ENCODE measurements around the gene ADA. TPM values are rescaled to one million over a fixed set of nuclear protein-coding genes. Genes with fewer than 3 reads are reported as not detected.

ADA gene
- total RNA-seq, 6 donors from 2014 or later = 5.0 to 9.4 (median 7.2) TPM

GRCh38 chr20:44662261-44662660 lies 10.8 kb upstream of the ADA start:
- no peak for TF ChIP-seq POLR2A (IDR thresholded peaks at IDR 0.05)
- TF ChIP-seq POLR2AphosphoS5 (IDR thresholded peaks at IDR 0.05) = no peak
- TF ChIP-seq, protein P1, sequence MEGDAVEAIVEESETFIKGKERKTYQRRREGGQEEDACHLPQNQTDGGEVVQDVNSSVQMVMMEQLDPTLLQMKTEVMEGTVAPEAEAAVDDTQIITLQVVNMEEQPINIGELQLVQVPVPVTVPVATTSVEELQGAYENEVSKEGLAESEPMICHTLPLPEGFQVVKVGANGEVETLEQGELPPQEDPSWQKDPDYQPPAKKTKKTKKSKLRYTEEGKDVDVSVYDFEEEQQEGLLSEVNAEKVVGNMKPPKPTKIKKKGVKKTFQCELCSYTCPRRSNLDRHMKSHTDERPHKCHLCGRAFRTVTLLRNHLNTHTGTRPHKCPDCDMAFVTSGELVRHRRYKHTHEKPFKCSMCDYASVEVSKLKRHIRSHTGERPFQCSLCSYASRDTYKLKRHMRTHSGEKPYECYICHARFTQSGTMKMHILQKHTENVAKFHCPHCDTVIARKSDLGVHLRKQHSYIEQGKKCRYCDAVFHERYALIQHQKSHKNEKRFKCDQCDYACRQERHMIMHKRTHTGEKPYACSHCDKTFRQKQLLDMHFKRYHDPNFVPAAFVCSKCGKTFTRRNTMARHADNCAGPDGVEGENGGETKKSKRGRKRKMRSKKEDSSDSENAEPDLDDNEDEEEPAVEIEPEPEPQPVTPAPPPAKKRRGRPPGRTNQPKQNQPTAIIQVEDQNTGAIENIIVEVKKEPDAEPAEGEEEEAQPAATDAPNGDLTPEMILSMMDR (IDR thresholded peaks at IDR 0.05) = no peak
- no peak for TF ChIP-seq EP300 (IDR thresholded peaks at IDR 0.05)
- Histone ChIP-seq H3K27ac (no peak overlapping the region), H3K27me3 (no peaks in the 10 kb centered on the region), H3K9me3 (no peaks in the 10 kb centered on the region), H3K4me3 (no peak overlapping the region), H3K36me3 (no peaks in the 10 kb centered on the region), H3K4me1 (no peaks in the 10 kb centered on the region)
- DNase-seq = no peak
- 67 to 84% methylated on average over 2 to 3 of the region's 3 CpGs for WGBS, 2 donors
- no peak for ATAC-seq (ENCODE audit: low FRiP score in 2 of 2)

DNA sequence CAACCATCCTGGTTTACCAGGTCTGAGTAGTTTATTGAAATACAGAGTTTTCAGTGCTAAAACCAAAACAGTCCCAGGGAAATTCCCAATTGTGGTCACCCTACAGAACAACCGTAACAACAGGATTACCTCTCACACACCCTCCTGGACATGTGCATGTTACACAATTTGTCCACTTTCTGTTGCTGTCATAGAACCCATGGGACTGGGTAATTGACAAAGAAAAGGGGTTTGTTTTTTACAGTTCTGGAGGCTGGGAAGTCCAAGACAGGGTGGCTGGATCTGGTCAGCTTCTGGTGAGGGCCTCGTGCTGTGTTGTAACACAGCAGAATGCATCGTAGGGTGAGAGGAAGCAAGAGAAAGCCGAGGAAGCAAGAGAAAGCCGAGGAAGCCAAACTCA lies 9.1 kb upstream of the ADA start:
- H3K36me3 ChIP-seq = no peaks in the 10 kb centered on the region
- H3K27me3 ChIP-seq = no peaks in the 10 kb centered on the region
- TF ChIP-seq POLR2AphosphoS5 (IDR thresholded peaks at IDR 0.05) = no peak
- TF ChIP-seq, protein P1 (IDR thresholded peaks at IDR 0.05) = no peak
- TF ChIP-seq EP300 (IDR thresholded peaks at IDR 0.05) = no peak
- no peak for TF ChIP-seq POLR2A (IDR thresholded peaks at IDR 0.05)
- no peak overlapping the region for H3K4me3 ChIP-seq
- H3K27ac ChIP-seq = no peak overlapping the region
- ATAC-seq (ENCODE audit: low FRiP score in 2 of 2) (no peak), DNase-seq (no peak)
- 44 to 79% methylated on average over 5 of the region's 5 CpGs for WGBS, 2 donors
- H3K4me1 ChIP-seq = no peaks in the 10 kb centered on the region
- no peaks in the 10 kb centered on the region for H3K9me3 ChIP-seq

GRCh38 chr20:44659931-44660330 lies 8.4 kb upstream of the ADA start:
- H3K36me3 ChIP-seq = no peaks in the 10 kb centered on the region

GRCh38 chr20:44658810-44659209 lies 7.3 kb upstream of the ADA start:
- TF ChIP-seq, protein P1 (IDR thresholded peaks at IDR 0.05) = no peak
- no peaks in the 10 kb centered on the region for H3K27me3 ChIP-seq

More at GRCh38 chr20:44659931-44660330, 8.4 kb upstream of the ADA start:
- Histone ChIP-seq H3K27me3 (no peaks in the 10 kb centered on the region), H3K27ac (no peak overlapping the region), H3K4me3 (no peak overlapping the region), H3K9me3 (no peaks in the 10 kb centered on the region), H3K4me1 (no peaks in the 10 kb centered on the region)
- no peak for ATAC-seq (ENCODE audit: low FRiP score in 2 of 2)
- no peak for TF ChIP-seq POLR2AphosphoS5 (IDR thresholded peaks at IDR 0.05)
- no peak for TF ChIP-seq POLR2A (IDR thresholded peaks at IDR 0.05)
- no peak for TF ChIP-seq EP300 (IDR thresholded peaks at IDR 0.05)
- TF ChIP-seq, protein P1 (IDR thresholded peaks at IDR 0.05) = no peak
- 94 to 100% methylated on average over 2 of the region's 2 CpGs for WGBS, 2 donors
- DNase-seq = no peak

DNA sequence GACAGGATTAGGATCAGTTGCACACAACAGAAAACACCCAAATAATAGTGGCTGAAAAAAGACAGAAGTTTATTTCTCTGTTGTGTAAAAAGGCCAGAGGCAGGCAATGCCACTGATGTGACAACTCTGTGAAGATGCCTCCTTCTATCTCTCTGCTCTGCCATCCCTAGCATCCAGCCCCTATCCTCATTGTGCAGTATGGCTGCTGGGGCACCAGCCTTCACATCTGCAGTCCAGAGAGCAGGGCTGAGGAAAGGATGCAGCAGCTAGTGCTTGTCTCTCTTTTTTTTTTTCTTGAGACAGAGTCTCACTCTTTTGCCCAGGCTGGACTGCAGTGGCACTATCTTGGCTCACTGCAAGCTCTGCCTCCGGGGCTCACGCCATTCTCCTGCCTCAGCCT lies 6.4 kb upstream of the ADA start:
- Histone ChIP-seq H3K9me3 (no peaks in the 10 kb centered on the region), H3K27me3 (no peaks in the 10 kb centered on the region), H3K27ac (no peak overlapping the region), H3K36me3 (no peaks in the 10 kb centered on the region), H3K4me1 (peaks cover 0 to 3% (median 1%) of the 10 kb centered on the region in 4 donors), H3K4me3 (no peak overlapping the region)
- DNase-seq = no peak
- TF ChIP-seq POLR2A (IDR thresholded peaks at IDR 0.05) (no peak), POLR2AphosphoS5 (IDR thresholded peaks at IDR 0.05) (no peak)
- ATAC-seq (ENCODE audit: low FRiP score in 2 of 2) = no peak
- WGBS, 2 donors = 92 to 100% methylated on average over 2 of the region's 2 CpGs

More at GRCh38 chr20:44658810-44659209, 7.3 kb upstream of the ADA start:
- H3K9me3 ChIP-seq = no peaks in the 10 kb centered on the region
- H3K36me3 ChIP-seq = no peaks in the 10 kb centered on the region
- ATAC-seq (ENCODE audit: low FRiP score in 2 of 2) (no peak), DNase-seq (no peak)
- no peak overlapping the region for H3K27ac ChIP-seq
- H3K4me3 ChIP-seq = no peak overlapping the region
- no peaks in the 10 kb centered on the region for H3K4me1 ChIP-seq
